ENCODE data around the gene ZBED1.
"Not testable (repeated sequence)": the region's sequence is repeated elsewhere in the genome, so short reads cannot be mapped to it uniquely, and the experiment has no call there.

Gene ZBED1

DNA sequence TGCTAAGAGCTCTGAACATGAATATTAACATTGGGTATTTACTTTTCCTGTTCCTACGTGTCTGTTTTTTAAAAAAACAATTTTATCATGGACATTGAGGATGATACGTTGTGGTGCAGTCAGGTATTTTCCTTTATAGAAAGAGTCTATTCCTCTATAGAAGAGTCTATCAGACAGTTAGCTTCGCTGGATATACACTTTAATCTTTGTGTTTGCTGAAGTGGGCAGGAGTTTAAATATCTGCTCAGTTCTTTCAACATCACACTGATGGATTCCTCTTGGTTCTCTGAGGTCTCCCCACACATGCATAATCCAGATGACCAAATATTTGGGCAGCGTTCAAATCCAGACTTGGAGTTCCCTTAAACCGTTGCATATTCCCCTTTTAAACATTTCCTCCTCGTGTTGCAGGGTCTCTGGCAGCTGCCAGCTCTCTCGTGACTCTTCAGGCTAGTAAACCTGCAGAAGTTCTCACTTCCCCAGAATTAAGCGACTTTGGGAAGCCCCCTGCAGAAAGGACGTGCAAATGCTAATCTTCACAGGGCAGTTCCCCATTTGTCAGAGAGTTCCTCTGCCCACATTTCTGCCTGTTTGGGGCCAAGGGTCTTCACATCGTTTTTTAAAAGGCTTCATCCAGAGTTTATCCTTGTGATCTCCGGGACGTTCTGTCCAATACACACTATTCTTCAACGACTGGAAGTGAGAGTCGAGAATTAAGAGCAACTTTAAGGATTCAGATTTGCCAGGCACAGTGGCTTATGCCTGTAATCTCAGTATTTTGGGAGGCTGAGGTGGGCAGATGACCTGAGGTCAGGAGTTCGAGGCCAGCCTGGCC is 20.5 kb upstream of the ZBED1 start:
- H3K27ac ChIP-seq: no peak overlapping the region
- no peak for DNase-seq (ENCODE audit: low read depth, low spot score)

DNA sequence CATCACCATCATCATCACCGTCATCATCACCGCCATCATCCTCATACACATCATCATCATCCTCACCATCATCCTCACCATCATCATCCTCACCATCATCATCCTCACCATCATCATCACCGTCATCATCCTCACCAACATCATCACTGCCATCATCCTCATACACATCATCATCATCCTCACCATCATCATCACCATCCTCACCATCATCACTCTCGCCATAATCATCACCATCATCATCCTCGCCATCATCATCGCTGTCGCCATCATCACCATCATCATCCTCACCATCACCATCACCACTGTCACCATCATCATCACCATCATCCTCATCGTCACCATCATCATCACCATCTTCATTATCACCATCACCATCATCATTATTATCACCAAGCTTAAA is 19.8 kb upstream of the ZBED1 start:
- DNase-seq (ENCODE audit: low read depth, low spot score): no peak
- H3K27ac ChIP-seq: no peak overlapping the region

DNA sequence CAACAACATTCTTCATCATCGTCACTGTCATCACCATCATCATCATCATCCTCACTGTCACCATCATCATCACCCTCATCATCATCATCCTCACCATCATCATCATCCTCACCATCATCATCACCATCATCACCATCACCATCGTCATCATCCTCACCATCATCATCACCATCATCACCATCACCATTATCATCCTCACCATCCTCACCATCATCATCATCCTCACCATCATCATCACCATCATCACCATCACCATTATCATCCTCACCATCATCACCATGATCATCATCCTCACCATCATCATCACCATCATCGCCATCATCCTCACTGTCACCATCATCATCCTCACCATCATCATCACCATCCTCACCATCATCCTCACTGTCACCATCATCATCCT is 18.9 kb upstream of the ZBED1 start:
- H3K27ac ChIP-seq; DNase-seq (ENCODE audit: low read depth, low spot score): not testable (repeated sequence)

DNA sequence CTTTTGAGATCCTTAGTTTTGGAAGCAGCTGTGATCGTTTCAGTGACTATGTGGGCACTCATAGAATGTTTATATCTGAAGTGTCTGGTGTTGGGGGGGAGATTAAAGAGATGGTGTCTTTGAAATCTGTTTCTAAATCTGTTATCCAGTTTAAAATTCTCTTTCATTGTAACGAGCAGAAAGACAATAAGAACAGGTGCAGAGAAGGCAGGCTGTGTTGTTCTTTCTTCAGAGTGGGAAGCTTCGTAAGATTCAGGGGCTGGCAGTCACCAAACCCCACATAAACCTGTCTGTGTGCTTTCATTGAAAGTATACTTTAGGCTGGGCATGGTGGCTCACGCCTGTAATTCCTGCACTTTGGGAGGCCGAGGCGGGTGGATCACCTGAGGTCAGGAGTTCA is 16.3 kb upstream of the ZBED1 start:
- H3K27ac ChIP-seq: no peak overlapping the region
- no peak for DNase-seq (ENCODE audit: low read depth, low spot score)

DNA sequence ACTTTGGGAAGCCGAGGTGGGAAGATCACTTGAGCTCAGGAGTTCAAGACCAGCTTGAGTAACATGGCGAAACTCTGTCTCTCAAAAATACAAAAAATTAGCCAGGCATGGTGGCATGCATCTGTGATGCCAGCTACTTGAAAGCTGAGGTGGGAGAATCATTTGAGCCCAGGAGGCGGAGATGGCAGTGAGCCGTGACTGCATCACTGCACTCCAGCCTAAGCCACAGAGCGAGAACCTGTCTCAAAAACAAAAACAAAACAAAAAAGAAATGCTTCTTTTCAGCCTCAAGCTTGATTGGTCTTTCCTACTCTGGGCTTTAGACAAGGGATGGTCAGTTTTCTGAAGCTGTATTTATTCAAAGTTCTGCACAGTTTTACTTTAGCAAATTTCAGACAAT is 15.8 kb upstream of the ZBED1 start:
- DNase-seq (ENCODE audit: low read depth, low spot score): no peak
- no peak overlapping the region for H3K27ac ChIP-seq

DNA sequence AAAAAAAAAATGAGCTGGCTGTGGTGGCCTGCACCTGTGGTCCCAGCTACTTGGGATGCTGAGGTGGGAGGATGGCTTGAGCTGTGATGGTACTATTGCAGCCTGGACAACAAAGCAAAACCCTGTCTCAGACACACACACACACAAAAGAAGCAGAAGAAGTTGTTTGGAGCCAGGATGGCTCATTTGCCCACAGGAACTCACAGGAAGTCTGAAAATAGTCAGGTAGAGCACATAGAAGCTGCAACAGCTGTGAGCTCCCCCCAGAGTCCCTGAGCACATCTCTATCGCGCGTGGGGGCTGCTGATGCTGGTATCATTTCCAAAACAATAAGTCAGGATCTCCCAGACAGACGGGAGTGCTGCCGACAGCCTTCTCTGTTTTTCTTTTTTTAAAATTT is 13.4 kb upstream of the ZBED1 start:
- no peak for DNase-seq (ENCODE audit: low read depth, low spot score)
- H3K27ac ChIP-seq: no peak overlapping the region

DNA sequence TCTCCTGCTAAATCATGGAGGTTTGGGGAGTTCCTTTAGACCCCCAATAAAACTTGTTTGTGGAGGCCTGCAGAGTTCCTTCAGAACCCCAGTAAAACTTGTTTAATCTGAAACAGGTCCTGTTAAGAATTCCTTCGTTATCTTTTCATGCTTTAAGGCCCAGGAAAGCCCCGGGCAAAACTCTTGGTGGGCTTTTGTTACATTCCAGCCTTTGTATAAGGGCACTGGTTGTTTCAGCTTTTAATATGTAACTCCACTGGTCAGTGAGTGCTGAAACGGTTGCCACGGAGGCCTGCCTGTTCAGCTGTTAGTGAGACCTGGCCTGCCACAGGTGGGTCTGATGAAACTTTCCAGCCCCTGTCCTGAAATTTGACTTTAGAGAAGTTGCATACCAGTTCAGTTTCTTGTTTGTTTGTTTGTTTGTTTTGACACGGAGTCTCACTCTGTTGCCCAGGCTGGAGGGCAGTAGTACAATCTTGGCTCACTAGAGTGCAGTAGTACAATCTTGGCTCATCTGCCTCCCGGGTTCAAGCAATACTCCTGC is 12.4 kb upstream of the ZBED1 start:
- DNase-seq (ENCODE audit: low read depth, low spot score): no peak
- H3K27ac ChIP-seq: no peak overlapping the region

DNA sequence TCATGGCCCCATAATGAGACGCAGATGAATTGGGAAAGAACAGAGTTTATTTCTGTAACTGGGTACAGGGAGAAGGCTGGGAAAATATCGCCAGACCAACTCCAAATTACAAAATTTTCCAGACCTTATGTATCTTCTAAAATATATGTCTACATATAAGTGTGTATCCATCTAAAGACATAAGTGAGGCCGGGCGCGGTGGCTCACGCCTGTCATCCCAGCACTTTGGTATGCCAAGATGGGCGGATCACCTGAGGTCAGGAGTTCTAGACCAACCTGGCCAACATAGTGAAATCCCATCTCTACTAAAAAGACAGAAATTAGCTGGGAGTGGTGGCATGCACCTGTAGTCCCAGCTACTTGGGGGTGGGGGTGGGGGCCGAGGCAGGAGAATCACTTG is 11.7 kb upstream of the ZBED1 start:
- no peak overlapping the region for H3K27ac ChIP-seq
- no peak for DNase-seq (ENCODE audit: low read depth, low spot score)

DNA sequence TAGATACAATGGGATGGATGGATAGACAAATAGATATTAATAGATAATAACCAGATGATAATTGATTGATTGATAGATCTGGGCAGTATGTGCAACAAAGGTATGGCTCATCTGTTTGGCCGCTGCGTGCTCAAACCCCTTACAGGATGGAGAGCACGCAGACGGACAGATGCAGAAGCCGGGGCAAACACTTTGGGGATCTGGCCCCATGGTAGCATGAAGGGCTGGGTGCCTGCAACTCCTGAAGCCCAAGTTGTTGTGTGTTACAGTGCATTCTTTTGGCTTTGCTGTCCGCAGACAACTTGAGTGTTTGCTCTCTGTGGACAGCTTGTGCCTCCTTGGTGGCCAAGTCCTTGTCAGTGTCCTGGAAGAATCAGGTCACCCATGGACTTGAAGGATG is 10.6 kb upstream of the ZBED1 start:
- no peak for DNase-seq (ENCODE audit: low read depth, low spot score)
- H3K27ac ChIP-seq: no peak overlapping the region

DNA sequence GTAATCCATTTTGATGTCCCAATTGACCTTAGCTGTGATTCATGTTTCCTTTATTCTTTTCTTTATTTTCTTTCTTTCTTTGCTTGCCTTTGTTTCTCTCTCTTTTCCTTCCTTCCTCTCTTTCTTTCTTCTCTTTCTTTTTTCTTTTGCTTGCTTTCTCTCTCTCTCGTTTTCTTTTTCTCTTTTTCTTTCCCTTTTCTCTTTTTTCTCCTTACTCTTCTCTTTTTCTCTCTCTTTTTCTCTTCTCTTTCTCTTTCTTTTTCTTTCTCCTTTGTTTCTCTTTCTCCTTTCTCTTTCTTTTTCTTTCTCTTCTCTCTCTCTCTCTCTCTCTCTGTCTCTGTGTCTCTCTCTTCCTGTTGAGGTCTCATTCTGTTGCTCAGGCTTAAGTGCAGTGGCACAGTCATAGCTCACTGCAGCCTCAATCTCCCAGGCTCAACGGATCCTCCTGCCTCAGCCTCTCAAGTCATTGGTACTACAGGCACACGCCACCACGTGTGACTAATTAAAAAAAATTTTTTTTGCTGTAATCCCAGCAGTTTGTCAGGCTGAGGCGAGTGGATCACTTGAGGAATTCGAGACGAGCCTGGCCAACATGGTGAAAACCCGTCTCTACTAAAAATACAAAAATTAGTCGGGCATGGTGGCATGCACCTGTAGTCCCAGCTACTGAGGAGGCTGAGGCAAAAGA is 8.0 kb upstream of the ZBED1 start:
- H3K27ac ChIP-seq: no peak overlapping the region
- DNase-seq (ENCODE audit: low read depth, low spot score): no peak

DNA sequence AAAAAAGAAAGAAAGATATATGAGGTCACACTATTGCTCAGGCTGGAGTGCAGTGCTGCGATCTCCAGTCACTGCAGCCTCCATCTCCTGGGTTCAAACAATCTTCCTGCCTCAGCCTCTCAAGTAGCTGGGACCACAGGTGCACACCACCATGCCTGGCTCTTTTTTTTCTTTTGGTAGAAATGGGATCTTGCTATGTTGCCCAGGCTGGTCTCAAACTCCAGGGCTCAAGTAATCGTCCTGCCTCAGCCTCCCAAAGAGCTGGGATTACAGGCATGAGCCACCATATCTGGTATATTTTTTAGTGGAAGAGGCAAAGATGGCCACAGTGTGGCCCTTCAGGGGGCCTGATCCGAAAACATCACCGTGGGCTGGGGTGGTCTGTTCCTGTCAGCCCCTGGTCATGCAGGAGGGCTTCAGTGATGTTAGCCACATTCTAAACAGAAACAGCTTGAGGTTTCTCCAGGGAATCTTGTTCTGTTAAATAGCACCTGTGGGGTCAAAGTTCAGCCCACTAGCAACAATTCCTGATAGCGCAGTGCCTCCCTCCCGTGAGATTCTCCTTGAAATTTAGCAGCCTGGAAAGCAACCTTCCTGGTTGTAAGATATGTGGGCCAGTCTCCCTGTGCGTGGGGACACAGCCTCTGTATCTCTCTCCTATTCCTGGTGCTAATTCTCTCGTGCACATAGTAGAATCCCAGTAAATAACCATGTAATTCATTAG is 7.3 kb upstream of the ZBED1 start:
- DNase-seq (ENCODE audit: low read depth, low spot score): no peak
- H3K27ac ChIP-seq: no peak overlapping the region

DNA sequence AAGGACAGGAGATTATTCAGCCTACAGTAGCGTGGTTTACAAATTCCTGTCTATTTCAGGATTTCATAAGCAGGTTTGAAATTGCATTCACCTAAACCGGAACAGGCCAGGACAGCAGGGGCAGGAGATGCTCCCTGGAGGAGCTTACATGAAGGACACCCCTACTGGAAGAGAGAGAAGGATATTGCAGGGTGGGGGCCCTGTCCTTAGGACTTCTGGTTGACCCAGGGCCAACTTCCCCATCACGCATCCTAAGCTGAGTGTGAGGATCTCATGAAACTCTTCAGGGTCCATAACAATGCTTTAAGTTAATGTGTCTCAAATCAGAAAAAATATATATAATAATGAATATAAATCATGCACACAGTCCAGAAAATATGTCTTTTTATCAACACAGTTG is 6.4 kb upstream of the ZBED1 start:
- DNase-seq (ENCODE audit: low read depth, low spot score): no peak
- no peak overlapping the region for H3K27ac ChIP-seq

DNA sequence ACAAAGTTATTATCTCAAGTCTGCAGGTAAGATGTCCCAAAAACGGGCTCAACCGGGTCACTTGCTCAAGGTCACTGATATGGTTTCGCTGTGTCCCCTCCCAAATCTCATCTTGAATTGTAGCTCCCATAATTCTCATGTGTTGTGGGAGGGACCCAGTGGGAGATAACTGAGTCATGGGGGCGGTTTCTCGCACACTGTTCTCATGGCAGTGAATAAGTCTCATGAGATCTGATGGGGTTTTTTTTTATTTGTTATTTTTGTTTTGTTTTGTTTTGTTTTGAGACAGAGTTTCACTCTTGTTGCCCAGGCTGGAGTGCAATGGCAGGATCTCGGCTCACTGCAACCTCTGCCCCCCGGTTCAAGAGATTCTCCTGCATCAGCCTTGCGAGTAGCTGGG is 4.6 kb upstream of the ZBED1 start:
- DNase-seq (ENCODE audit: low read depth, low spot score); H3K27ac ChIP-seq: not testable (repeated sequence)

DNA sequence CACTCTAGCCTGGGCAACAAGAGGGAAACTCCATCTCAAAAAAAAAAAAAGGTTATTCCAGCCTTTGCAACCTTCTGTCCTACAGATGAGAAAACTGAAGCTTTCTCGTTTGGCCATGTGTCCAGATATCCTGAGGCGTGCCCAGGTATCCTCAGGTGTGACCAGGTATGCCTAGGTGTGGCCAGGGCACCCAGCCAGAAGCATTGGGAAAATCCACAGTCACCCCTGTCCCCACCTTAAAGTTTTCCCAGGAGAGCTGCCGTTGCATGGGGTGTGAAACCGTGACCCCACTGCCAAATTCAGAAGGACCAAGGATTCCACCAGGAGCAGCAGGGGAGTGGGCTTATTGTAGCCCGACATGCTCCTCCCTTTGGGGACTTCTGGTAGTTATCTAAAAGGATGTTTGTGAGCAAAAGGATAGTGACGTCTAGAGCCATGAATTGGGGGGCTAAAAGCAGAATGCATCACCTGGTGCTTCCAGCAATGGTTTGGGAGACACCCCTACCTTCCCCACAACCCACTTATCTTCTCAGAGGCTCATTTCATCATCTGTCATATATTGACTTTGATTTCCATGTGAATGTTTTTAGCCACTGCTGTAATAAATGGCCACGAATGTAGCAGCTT is 4.0 kb upstream of the ZBED1 start:
- no peak for DNase-seq (ENCODE audit: low read depth, low spot score)
- H3K27ac ChIP-seq: no peak overlapping the region

DNA sequence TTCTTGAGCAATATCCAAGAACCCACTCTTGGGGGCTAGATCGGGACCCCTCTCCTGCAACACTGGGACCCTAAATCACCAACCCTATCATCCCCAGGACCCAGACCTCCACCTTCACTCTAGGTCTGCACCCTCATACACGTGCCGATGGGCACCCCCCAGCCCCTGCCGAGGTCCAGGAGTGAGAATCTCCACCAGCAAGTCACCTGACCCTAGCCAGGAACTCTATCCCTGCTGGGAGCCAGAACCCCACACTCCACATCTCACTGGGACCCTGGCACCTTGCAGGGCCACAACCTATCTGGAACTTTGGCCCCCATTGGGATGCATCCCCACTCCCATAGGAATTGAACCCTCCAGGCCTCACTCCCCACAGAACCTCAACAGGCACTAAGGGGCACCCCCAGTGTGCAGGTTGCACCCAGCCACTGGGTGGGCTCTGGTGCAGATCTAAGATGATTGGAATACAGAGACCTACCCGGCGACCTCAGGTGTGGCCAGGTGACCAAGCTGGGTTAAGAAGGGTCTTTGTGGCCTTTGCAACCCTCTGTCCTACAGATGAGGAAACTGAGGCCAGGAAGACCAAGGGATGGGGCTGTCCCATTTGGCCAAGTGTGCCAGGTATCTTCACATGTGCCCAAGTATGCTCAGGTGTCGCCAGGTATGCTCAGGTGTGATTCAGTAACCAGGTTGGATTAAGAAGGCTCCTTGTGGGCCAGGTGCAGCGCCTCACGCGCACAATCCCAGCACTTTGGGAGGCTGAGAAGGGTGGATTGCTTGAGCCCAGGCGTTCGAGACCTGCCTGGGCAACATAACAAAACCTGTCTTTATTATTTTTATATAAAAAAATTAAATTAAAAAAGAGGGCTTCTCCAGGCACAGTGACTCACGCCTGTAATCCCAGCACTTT is 3.1 kb upstream of the ZBED1 start:
- no peak overlapping the region for H3K27ac ChIP-seq

DNA sequence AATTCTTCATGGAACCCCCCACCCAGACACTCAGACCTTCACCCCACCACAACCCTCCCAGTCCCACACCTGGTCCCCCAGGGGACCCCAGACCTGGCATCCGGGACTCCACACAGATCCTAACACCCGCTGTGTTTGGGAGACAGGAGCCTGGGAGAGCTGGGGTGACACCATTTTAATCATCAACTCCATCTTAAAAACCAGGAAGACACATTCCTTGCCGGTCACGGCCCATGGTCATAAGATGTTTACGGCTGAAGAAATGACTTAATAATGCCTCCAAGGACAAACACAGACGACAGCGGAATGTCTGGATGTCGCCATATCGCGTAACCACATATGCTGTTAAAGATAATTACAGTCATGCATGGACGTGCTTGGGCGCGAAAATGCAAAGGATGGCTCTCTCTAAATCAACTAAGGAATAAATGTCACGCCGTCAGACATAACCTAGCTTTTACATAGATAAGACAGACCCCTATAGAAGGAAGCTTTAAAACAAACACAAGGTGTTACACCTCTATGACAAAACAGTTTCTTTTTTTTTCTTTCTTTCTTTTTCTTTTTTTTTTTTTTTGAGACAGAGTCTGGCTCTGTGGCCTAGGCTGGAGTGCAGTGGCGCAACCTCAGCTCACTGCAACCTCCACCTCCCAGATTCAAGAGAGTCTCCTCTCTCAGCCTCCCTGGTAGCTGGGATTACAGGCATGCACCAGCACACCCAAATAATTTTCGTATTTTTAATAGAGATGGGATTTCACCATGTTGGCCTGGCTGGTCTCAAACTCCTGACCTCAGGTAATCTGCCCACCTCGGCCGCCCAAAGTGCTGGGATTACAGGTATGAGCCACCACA is 2.1 kb upstream of the ZBED1 start:
- no peak overlapping the region for H3K27ac ChIP-seq
- no peak for DNase-seq (ENCODE audit: low read depth, low spot score)

More for the DNA sequence above, 3.1 kb upstream of the ZBED1 start:
- no peak for DNase-seq (ENCODE audit: low read depth, low spot score)

DNA sequence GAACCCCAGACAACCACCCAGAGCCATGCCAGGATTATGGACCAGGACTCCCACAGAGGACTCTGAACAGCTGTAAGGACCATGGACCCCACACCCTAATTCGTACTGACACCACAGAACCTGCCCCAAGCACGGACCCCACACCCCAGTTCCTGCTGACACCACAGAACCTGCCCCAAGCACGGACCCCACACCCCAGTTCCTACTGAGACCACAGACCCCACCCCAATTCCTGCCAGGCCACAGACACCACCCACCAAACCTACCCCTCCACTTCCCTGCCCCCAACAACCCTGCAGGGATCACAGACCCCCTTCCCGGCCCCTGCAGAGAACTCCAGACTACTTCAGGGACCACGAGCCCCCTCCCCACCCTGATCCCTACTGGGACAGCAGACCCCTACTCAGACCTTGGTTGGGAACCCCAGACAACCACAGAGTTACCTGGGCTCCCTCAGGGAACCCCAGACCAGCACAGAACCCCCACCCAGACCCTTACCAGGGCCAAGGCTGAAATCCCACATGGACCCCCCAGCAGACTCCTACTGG is 1.4 kb upstream of the ZBED1 start:
- H3K27ac ChIP-seq: no peak overlapping the region
- no peak for DNase-seq (ENCODE audit: low read depth, low spot score)

DNA sequence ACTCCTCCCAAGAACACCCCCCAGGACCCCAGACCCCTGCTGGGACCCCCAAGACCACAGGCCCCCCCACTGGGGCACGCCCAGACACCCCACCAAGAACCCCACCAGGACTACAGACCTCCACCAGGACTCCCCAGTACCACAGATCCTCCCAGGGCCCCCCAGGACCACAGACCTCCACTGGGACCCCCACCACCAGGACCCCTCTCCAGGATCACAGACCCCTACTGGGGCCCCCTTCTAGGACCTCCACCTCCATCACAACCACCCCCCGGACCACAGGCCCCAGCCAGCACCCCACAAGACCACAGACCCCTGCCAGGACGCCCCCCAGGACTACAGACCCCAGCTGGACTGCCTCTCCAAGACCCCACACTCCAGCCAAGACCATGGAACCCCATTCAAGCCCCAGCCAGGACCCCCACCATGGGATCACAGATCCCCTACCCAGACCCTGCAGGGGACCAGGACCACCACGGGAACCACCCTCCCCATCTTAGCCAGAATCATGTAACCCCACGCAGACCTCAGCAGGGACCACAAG is 855 bp upstream of the ZBED1 start:
- no peak overlapping the region for H3K27ac ChIP-seq

More for the DNA sequence above, 855 bp upstream of the ZBED1 start:
- DNase-seq (ENCODE audit: low read depth, low spot score): no peak

Data from epithelial cell of prostate (primary cell).